ENCODE results near the gene PDCD4. TPM values are rescaled to one million over a fixed set of nuclear protein-coding genes. Genes with fewer than 3 reads are reported as not detected.

The PDCD4 gene
- total and polyA plus RNA-seq, 2 of the 13 experiments (the other 11 are each of a cell fraction or from before 2014, with no cell fraction given): 22.8 to 56.2 TPM

- peak; percentile 94 for ATAC-seq
- intact Hi-C loops (cut with micrococcal nuclease; ENCODE audit: unreplicated experiment): no loop called here
- ChIA-PET POLR2A (interaction anchor here (0.7 to 4.6 kb wide), 13 partner anchors 9 to 1380 kb away, joined by 3 to 44 read pairs (median 7); partner anchors contain the start of gene PDCD4), CTCF (ENCODE audit: low intra/inter-chr PET ratio, low total read pairs) (no interaction called here)
- no TSS peak for BruUV-seq (replicated peaks)
- Histone ChIP-seq H3K4me2 (ENCODE audit: low read depth, low read length) (peak overlapping the region; percentile 73), H3K27me3 (ENCODE audit: control insufficient read depth in 1 of 2, insufficient read depth in 2 of 2, low read length in 2 of 2) (no peaks in the 10 kb centered on the region), H3K9ac (ENCODE audit: insufficient read depth, low read depth, low read length) (peak overlapping the region; percentile 41), H2AFZ (ENCODE audit: low read length) (no peak overlapping the region), H3K79me2 (ENCODE audit: insufficient read depth, low read length) (no peaks in the 10 kb centered on the region), H3K36me3 (replicated peaks in 1 of 2; ENCODE audit: control insufficient read depth in 1 of 2, insufficient read depth in 2 of 2, low read length in 2 of 2) (no peaks in the 10 kb centered on the region), H3K4me1 (ENCODE audit: insufficient read depth, low read length) (peaks cover 68% of the 10 kb centered on the region), H4K20me1 (ENCODE audit: insufficient read depth, low read length) (no peaks in the 10 kb centered on the region), H3K4me3 (replicated peaks in 1 of 3; ENCODE audit: insufficient read depth in 1 of 3, low read depth in 2 of 3, low read length in 3 of 3) (peak overlapping the region in 1 of 3 experiments; percentile 46; a peak in 2 of 6 replicates), H3K9me3 (ENCODE audit: low read length) (no peaks in the 10 kb centered on the region), H3K27ac (ENCODE audit: extremely low read length, insufficient read depth, low read length) (peak overlapping the region; percentile 80)
- FAIRE-seq: peak; percentile 97
- peak; percentile 91 for DNase-seq (ENCODE audit: low spot score)
- WGBS (ENCODE audit: low lambda C conversion rate): 0% methylated on average over 3 of the region's 3 CpGs
- in situ Hi-C loops (cut with HindIII; ENCODE audit: extremely low pct_ligation_motif_present, low pct_unique_long_range_greater_than_20kb): no loop called here
- TF ChIP-seq ERF (CRISPR knock-in tag; IDR thresholded peaks at IDR 0.05): peak; percentile 65; the same call in 1 of the 2 replicates
- TF ChIP-seq SKI (IDR thresholded peaks at IDR 0.05; ENCODE audit: partially characterized antibody): peak; percentile 19
- TF ChIP-seq ZNF335 (CRISPR knock-in tag; IDR thresholded peaks at IDR 0.05): 0 out of 2 replicates have a peak, but pooled peaks have one; percentile 25
- peak; percentile 25; the same call in 1 of the 2 replicates for TF ChIP-seq HOXA3 (CRISPR knock-in tag; IDR thresholded peaks at IDR 0.05)
- TF ChIP-seq SOX6 (IDR thresholded peaks at IDR 0.05): no peak
- peak; percentile 85 for TF ChIP-seq SOX6 (CRISPR knock-in tag; IDR thresholded peaks at IDR 0.05)
- no peak for TF ChIP-seq ZNF20 (CRISPR knock-in tag; IDR thresholded peaks at IDR 0.05)
- no peak for TF ChIP-seq ZNF441 (CRISPR knock-in tag; IDR thresholded peaks at IDR 0.05; ENCODE audit: borderline replicate concordance)
- TF ChIP-seq MEF2D (CRISPR knock-in tag; IDR thresholded peaks at IDR 0.05): 0 out of 2 replicates have a peak, but pooled peaks have one; percentile 17
- TF ChIP-seq ZNF556 (CRISPR knock-in tag; IDR thresholded peaks at IDR 0.05; ENCODE audit: borderline replicate concordance): peak; percentile 38; the same call in 1 of the 2 replicates
- TF ChIP-seq LCORL (IDR thresholded peaks at IDR 0.05): no peak; the same call in 1 of the 2 replicates
- TF ChIP-seq LCORL (CRISPR knock-in tag; IDR thresholded peaks at IDR 0.05): peak; percentile 80
- TF ChIP-seq FOXP1 (IDR thresholded peaks at IDR 0.05): no peak
- TF ChIP-seq FOXP1 (CRISPR knock-in tag; IDR thresholded peaks at IDR 0.05): peak; percentile 16; the same call in 1 of the 2 replicates
- no peak for TF ChIP-seq ZNF12 (CRISPR knock-in tag; IDR thresholded peaks at IDR 0.05)
- peak; percentile 74 for TF ChIP-seq ZBTB7B (CRISPR knock-in tag; IDR thresholded peaks at IDR 0.05)
- peak; percentile 39; the same call in 1 of the 2 replicates for TF ChIP-seq SALL2 (CRISPR knock-in tag; IDR thresholded peaks at IDR 0.05)
- no peak for TF ChIP-seq HNRNPK (IDR thresholded peaks at IDR 0.05; ENCODE audit: low read depth, low read length, poor library complexity, severe bottlenecking)
- TF ChIP-seq ARID3A (IDR thresholded peaks at IDR 0.05; ENCODE audit: low read depth, low read length): peak; percentile 57
- TF ChIP-seq SOX5 (CRISPR knock-in tag; IDR thresholded peaks at IDR 0.05; ENCODE audit: borderline replicate concordance): peak; percentile 71; the same call in 1 of the 2 replicates
- peak; percentile 52; the same call in 1 of the 2 replicates for TF ChIP-seq SKIL (CRISPR knock-in tag; IDR thresholded peaks at IDR 0.05; ENCODE audit: borderline replicate concordance)
- TF ChIP-seq REPIN1 (CRISPR knock-in tag; IDR thresholded peaks at IDR 0.05; ENCODE audit: borderline replicate concordance, low read depth): 0 out of 2 replicates have a peak, but pooled peaks have one; percentile 25
- TF ChIP-seq NCOA2 (CRISPR knock-in tag; IDR thresholded peaks at IDR 0.05): peak; percentile 77
These were observed 25.7 kb upstream of the PDCD4 start for GRCh38 chr10:110845756-110846620.
